HG02885 (cell line): Measurements from ENCODE around the gene TBC1D22A.
A peak's percentile ranks its signal among the peaks of the same experiment; 100 is the strongest.
"Not testable (repeated sequence)": the region's sequence is repeated elsewhere in the genome, so short reads cannot be mapped to it uniquely, and the experiment has no call there.

ENCODE experiments used
- ATAC-seq: cut with Tn5 transposase; IDR thresholded peaks from one replicate; pipeline ENCODE4 v1.9.1; 2021; ENCODE audit warnings: mild to moderate bottlenecking; ENCODE audit not compliant: unreplicated experiment, poor library complexity

Gene TBC1D22A

GRCh38 chr22:46769706-46770105 lies 7.3 kb downstream of the TBC1D22A start:
- ATAC-seq: no peak

GRCh38 chr22:46770151-46770641 lies 7.7 kb downstream of the TBC1D22A start:
- no peak for ATAC-seq

- ATAC-seq: no peak
Observed at GRCh38 chr22:46770726-46771125, 8.3 kb downstream of the TBC1D22A start.

GRCh38 chr22:46773076-46773475 lies 10.6 kb downstream of the TBC1D22A start:
- no peak for ATAC-seq

GRCh38 chr22:46774253-46774979 lies 12.0 kb downstream of the TBC1D22A start:
- ATAC-seq: peak; percentile 39

GRCh38 chr22:46774980-46775849 lies 12.8 kb downstream of the TBC1D22A start:
- no peak for ATAC-seq

- ATAC-seq: no peak
Observed at GRCh38 chr22:46775850-46776826, 13.7 kb downstream of the TBC1D22A start.

- ATAC-seq: no peak
Observed at GRCh38 chr22:46776876-46777608, 14.6 kb downstream of the TBC1D22A start.

GRCh38 chr22:46777609-46777970 lies 15.1 kb downstream of the TBC1D22A start:
- no peak for ATAC-seq

GRCh38 chr22:46779023-46779422 lies 16.6 kb downstream of the TBC1D22A start:
- ATAC-seq: no peak

- ATAC-seq: no peak
Observed at GRCh38 chr22:46779651-46780050, 17.2 kb downstream of the TBC1D22A start.

GRCh38 chr22:46780453-46780852 lies 18.0 kb downstream of the TBC1D22A start:
- ATAC-seq: no peak

GRCh38 chr22:46781291-46781690 lies 18.8 kb downstream of the TBC1D22A start:
- ATAC-seq: no peak

GRCh38 chr22:46782200-46782599 lies 19.8 kb downstream of the TBC1D22A start:
- not testable (repeated sequence) for ATAC-seq

- no peak for ATAC-seq
Observed at GRCh38 chr22:46783721-46784120, 21.3 kb downstream of the TBC1D22A start.

GRCh38 chr22:46788441-46789172 lies 26.2 kb downstream of the TBC1D22A start:
- ATAC-seq: no peak

- ATAC-seq: no peak
Observed at GRCh38 chr22:46789992-46790391, 27.5 kb downstream of the TBC1D22A start.

GRCh38 chr22:46791201-46791731 lies 28.8 kb downstream of the TBC1D22A start:
- no peak for ATAC-seq
